Stomach (tissue), 4 donors: ENCODE results near the gene DKKL1.

Source experiments
- CTCF ChIP-seq, 7 experiments: fragments of 450-650 bp in 4 of 7; fragments of 200-600 bp in 3 of 7; sonication (generic) in 3 of 7; IDR thresholded peaks; one replicate each; pipeline ENCODE4 v1.5.1; 2016 to 2019; ENCODE audit warnings: antibody characterized with exemption in 7 of 7, control low read depth in 2 of 7, mild to moderate bottlenecking in 1 of 7
- POLR2A ChIP-seq, 4 donors: fragments of 450-650 bp; IDR thresholded peaks; one replicate each; pipeline ENCODE4 v1.6.1; 2016; ENCODE audit warnings: antibody characterized with exemption in 4 of 4, control low read depth in 2 of 4, mild to moderate bottlenecking in 1 of 4, moderate library complexity in 1 of 4

- TF ChIP-seq CTCF (IDR thresholded peaks at IDR 0.05) (no peak), POLR2A (IDR thresholded peaks at IDR 0.05) (no peak)
These were observed 33.2 kb downstream of the DKKL1 start for GRCh38 chr19:49396738-49397505.
